Liver (tissue), 9 donors: ENCODE data around the gene ARL11. TPM values are rescaled to one million over a fixed set of nuclear protein-coding genes. Genes with fewer than 3 reads are reported as not detected.

Experiments used
- DNase-seq: peaks from one replicate; pipeline ENCODE4 v3.0.0-alpha.2; 2017; ENCODE audit warnings: low spot score
- H3K27ac ChIP-seq, 2 donors: one replicate each; pipeline ENCODE4 v1.7.0; 2013; ENCODE audit warnings: inconsistent platforms in 2 of 2, low read length in 2 of 2, control low read depth in 1 of 2, low read depth in 1 of 2, mild to moderate bottlenecking in 1 of 2
- H3K27me3 ChIP-seq, 4 donors: one replicate each; pipeline versions ENCODE4 v1.6.1 to v1.7.0; 2013; ENCODE audit warnings: low read length in 3 of 4, inconsistent platforms in 1 of 4, mild to moderate bottlenecking in 1 of 4, moderate library complexity in 1 of 4; ENCODE audit not compliant: control insufficient read depth in 4 of 4, insufficient read depth in 4 of 4
- H3K36me3 ChIP-seq, 4 donors: one replicate each; pipeline versions ENCODE4 v1.6.1 to v1.7.0; 2013; ENCODE audit warnings: low read length in 3 of 4, mild to moderate bottlenecking in 3 of 4, low read depth in 1 of 4, moderate library complexity in 1 of 4; ENCODE audit not compliant: control insufficient read depth in 4 of 4, insufficient read depth in 3 of 4
- H3K4me1 ChIP-seq, 4 donors: one replicate each; pipeline versions ENCODE4 v1.6.1 to v1.7.0; 2013; ENCODE audit warnings: low read length in 3 of 4, mild to moderate bottlenecking in 3 of 4, moderate library complexity in 1 of 4; ENCODE audit not compliant: control insufficient read depth in 4 of 4, insufficient read depth in 4 of 4
- H3K4me3 ChIP-seq, 3 donors: one replicate each; pipeline versions ENCODE4 v1.6.1 to v1.7.0; 2013; ENCODE audit warnings: low read length in 3 of 3, control low read depth in 1 of 3, low read depth in 1 of 3, mild to moderate bottlenecking in 1 of 3
- H3K9ac ChIP-seq, 2 donors: one replicate each; pipeline ENCODE4 v1.7.0; 2013; ENCODE audit warnings: low read length in 2 of 2, mild to moderate bottlenecking in 2 of 2, moderate library complexity in 2 of 2, control low read depth in 1 of 2, low read depth in 1 of 2
- H3K9me3 ChIP-seq, 4 donors: one replicate each; pipeline versions ENCODE4 v1.6.1 to v1.7.0; 2013; ENCODE audit warnings: low read length in 3 of 4; ENCODE audit not compliant: control insufficient read depth in 4 of 4
- EGR1 ChIP-seq, 2 donors: IDR thresholded peaks; 2 replicates each; pipeline ENCODE4 v1.6.1; 2016 to 2018; ENCODE audit warnings: antibody characterized with exemption in 2 of 2, low read depth in 2 of 2
- FOXA1 ChIP-seq: IDR thresholded peaks from 2 replicates; pipeline ENCODE4 v1.6.1; 2016; ENCODE audit warnings: antibody characterized with exemption
- FOXA2 ChIP-seq: IDR thresholded peaks from 2 replicates; pipeline ENCODE4 v1.6.1; 2016; ENCODE audit warnings: antibody characterized with exemption
- GABPA ChIP-seq, 2 donors: IDR thresholded peaks in 1 of 2; conservative IDR thresholded peaks in 1 of 2; 2 replicates each; pipeline ENCODE4 v1.6.1; 2016; ENCODE audit warnings: antibody characterized with exemption in 2 of 2, mild to moderate bottlenecking in 1 of 2, moderate library complexity in 1 of 2
- HNF4A ChIP-seq, 2 donors: conservative IDR thresholded peaks; 2 replicates each; pipeline ENCODE4 v1.6.1; 2016; ENCODE audit warnings: antibody characterized with exemption in 2 of 2, mild to moderate bottlenecking in 2 of 2
- HNF4G ChIP-seq: IDR thresholded peaks from 2 replicates; pipeline ENCODE4 v1.6.1; 2016; ENCODE audit warnings: antibody characterized with exemption
- JUND ChIP-seq, 2 donors: IDR thresholded peaks; 2 replicates each; pipeline ENCODE4 v1.6.1; 2016; ENCODE audit warnings: antibody characterized with exemption in 2 of 2
- RAD21 ChIP-seq, 2 donors: IDR thresholded peaks; 2 replicates each; pipeline ENCODE4 v1.6.1; 2016; ENCODE audit warnings: antibody characterized with exemption in 2 of 2, mild to moderate bottlenecking in 2 of 2
- RXRA ChIP-seq, 2 donors: IDR thresholded peaks; 2 replicates each; pipeline ENCODE4 v1.6.1; 2017 to 2018; ENCODE audit warnings: antibody characterized with exemption in 2 of 2, mild to moderate bottlenecking in 1 of 2
- SP1 ChIP-seq: IDR thresholded peaks from 2 replicates; pipeline ENCODE4 v1.6.1; 2018; ENCODE audit warnings: antibody characterized with exemption, mild to moderate bottlenecking
- TAF1 ChIP-seq: conservative IDR thresholded peaks from 2 replicates; pipeline ENCODE4 v1.6.1; 2016; ENCODE audit warnings: antibody characterized with exemption, mild to moderate bottlenecking
- YY1 ChIP-seq: IDR thresholded peaks from 2 replicates; pipeline ENCODE4 v1.6.1; 2016; ENCODE audit warnings: antibody characterized with exemption, mild to moderate bottlenecking
- WGBS: extraction: QIAGEN DNeasy Blood & Tissue Kit; methylation state at CpG from one replicate; pipeline ENCODE4 v1.1.7; 2013; 5-methylcytosine and 5-hydroxymethylcytosine counted together
- polyA plus RNA-seq, 2 donors: library from polyadenylated mRNA; stranded (reverse) in 1 of 2; unstranded in 1 of 2; fragments of 200-250 nt in 1 of 2; fragments of >200 nt in 1 of 2; fragmentation: Nextera tagmentation in 1 of 2; extraction: Ambion mirVana in 1 of 2; gene quantifications; one replicate each; pipeline versions ENCODE4 v1.2.1 to v1.2.3, GENCODE V29; 2013 to 2015
- total RNA-seq, 2 donors: library from RNA; depleted of rRNA; stranded (reverse); fragments of >200 nt; gene quantifications; one replicate each; pipeline ENCODE4 v1.2.3, GENCODE V29; 2014
- TF ChIP-seq, protein P1 (sequence below): IDR thresholded peaks from 2 replicates; pipeline ENCODE4 v1.6.1; 2016; ENCODE audit warnings: antibody characterized with exemption, mild to moderate bottlenecking
- TF ChIP-seq, protein P2 (sequence below): IDR thresholded peaks from 2 replicates; pipeline ENCODE4 v1.6.1; 2016; ENCODE audit warnings: antibody characterized with exemption
- TF ChIP-seq, protein P3 (sequence below): fragments of 150-350 bp; IDR thresholded peaks from 2 replicates; pipeline ENCODE4 v1.5.1; 2017; ENCODE audit warnings: improper control_type of control experiment, low read depth, low read length; ENCODE audit not compliant: missing input control
- TF ChIP-seq, protein P4 (sequence below): IDR thresholded peaks from 2 replicates; pipeline ENCODE4 v1.6.1; 2016; ENCODE audit warnings: antibody characterized with exemption
- TF ChIP-seq, protein P5 (sequence below): IDR thresholded peaks from 2 replicates; pipeline ENCODE4 v1.6.1; 2016; ENCODE audit warnings: antibody characterized with exemption
- donor health status: healthy.
- donor health status: healthy.
- donor health status: healthy.
- donor health status: healthy.
- donor health status: healthy.

Gene ARL11
- total and polyA plus RNA-seq, 4 donors = 0.11 to 1.5 (median 0.59) TPM

DNA sequence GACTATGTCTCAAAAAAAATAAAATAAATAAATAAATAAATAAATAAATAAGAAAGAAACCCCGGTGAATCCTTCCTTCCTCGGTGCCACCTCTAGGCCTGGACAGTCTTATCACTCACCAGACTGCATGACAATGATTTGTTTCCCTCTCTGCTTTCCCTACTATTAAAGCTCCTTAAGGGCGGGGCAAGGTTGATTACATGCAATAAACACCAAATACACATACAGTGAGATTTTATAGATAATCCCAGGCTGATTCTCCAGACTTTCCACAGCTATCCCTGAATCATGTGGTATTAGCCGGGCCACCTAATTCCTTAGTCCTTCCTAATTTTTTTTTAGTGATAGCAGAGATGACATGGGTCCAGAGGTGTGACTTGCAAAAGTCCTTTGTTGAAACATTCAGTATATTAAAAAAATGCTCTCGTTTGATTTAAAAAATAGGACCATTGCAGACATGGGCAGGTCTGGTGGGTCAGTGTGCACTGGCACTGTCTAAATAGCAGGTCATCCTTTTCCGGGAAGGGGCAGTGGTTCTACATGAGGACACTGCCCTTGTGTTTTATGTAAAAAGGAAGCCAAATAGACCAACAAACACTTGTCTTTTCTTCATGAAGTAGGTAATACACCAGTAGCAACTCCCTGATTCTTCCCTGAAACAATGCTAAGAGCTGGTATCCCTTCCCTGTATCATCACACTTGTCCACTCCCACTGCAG, 48.4 kb downstream of the ARL11 start:
- Histone ChIP-seq H3K27ac (no peak overlapping the region), H3K9me3 (no peaks in the 10 kb centered on the region), H3K4me3 (no peak overlapping the region), H3K4me1 (peaks cover 0 to 10% (median 8%) of the 10 kb centered on the region in 4 donors), H3K36me3 (peaks cover 0 to 7% (median under 1%) of the 10 kb centered on the region in 4 donors), H3K27me3 (no peaks in the 10 kb centered on the region), H3K9ac (no peak overlapping the region)
- 72% methylated on average over 6 of the region's 6 CpGs for WGBS
- TF ChIP-seq, protein P1, sequence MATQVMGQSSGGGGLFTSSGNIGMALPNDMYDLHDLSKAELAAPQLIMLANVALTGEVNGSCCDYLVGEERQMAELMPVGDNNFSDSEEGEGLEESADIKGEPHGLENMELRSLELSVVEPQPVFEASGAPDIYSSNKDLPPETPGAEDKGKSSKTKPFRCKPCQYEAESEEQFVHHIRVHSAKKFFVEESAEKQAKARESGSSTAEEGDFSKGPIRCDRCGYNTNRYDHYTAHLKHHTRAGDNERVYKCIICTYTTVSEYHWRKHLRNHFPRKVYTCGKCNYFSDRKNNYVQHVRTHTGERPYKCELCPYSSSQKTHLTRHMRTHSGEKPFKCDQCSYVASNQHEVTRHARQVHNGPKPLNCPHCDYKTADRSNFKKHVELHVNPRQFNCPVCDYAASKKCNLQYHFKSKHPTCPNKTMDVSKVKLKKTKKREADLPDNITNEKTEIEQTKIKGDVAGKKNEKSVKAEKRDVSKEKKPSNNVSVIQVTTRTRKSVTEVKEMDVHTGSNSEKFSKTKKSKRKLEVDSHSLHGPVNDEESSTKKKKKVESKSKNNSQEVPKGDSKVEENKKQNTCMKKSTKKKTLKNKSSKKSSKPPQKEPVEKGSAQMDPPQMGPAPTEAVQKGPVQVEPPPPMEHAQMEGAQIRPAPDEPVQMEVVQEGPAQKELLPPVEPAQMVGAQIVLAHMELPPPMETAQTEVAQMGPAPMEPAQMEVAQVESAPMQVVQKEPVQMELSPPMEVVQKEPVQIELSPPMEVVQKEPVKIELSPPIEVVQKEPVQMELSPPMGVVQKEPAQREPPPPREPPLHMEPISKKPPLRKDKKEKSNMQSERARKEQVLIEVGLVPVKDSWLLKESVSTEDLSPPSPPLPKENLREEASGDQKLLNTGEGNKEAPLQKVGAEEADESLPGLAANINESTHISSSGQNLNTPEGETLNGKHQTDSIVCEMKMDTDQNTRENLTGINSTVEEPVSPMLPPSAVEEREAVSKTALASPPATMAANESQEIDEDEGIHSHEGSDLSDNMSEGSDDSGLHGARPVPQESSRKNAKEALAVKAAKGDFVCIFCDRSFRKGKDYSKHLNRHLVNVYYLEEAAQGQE = no peak
- peak in 1 of 2 donors; percentile 36 for TF ChIP-seq RXRA (IDR thresholded peaks at IDR 0.05)
- TF ChIP-seq, protein P2, sequence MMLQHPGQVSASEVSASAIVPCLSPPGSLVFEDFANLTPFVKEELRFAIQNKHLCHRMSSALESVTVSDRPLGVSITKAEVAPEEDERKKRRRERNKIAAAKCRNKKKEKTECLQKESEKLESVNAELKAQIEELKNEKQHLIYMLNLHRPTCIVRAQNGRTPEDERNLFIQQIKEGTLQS = no peak
- TF ChIP-seq, protein P3, sequence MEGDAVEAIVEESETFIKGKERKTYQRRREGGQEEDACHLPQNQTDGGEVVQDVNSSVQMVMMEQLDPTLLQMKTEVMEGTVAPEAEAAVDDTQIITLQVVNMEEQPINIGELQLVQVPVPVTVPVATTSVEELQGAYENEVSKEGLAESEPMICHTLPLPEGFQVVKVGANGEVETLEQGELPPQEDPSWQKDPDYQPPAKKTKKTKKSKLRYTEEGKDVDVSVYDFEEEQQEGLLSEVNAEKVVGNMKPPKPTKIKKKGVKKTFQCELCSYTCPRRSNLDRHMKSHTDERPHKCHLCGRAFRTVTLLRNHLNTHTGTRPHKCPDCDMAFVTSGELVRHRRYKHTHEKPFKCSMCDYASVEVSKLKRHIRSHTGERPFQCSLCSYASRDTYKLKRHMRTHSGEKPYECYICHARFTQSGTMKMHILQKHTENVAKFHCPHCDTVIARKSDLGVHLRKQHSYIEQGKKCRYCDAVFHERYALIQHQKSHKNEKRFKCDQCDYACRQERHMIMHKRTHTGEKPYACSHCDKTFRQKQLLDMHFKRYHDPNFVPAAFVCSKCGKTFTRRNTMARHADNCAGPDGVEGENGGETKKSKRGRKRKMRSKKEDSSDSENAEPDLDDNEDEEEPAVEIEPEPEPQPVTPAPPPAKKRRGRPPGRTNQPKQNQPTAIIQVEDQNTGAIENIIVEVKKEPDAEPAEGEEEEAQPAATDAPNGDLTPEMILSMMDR = no peak
- no peak for DNase-seq

DNA sequence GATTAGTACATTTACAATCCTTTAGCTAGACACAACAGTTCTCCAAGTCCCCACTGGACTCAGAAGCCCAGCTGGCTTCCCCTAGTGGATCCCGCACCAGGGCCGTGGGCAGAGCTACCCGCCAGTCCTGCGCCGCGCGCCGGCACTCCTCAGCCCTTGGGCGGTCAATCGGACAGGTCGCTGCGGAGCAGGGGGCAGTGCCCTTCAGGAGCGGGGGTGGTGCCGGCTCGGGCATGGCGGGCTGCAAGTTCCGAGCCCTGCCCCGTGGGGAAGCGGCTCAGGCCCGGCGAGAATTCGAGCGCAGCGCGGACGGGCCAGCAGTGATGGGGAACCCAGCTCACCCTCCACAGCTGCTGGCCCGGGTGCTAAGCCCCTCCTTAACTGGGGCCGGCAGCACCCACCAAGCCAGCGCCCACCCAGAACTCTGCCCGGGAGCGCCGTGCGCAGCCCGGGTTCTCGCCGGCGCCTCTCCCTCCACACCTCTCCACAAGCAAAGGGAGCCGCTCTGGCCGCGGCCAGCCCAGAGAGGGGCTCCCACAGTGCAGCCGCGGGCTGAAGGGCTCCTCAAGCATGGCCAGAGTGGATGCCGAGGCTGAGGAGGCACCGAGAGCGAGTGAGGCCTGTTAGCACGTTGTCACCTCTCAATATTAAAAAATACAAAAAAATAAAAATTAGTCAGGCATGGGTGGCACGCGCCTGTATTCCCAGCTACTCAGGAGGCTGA, 50.0 kb downstream of the ARL11 start:
- Histone ChIP-seq H3K4me1 (peaks cover 0 to 10% (median 8%) of the 10 kb centered on the region in 4 donors), H3K9me3 (no peaks in the 10 kb centered on the region), H3K36me3 (peaks cover 0 to 7% (median under 1%) of the 10 kb centered on the region in 4 donors), H3K27me3 (no peaks in the 10 kb centered on the region), H3K9ac (no peak overlapping the region), H3K27ac (no peak overlapping the region), H3K4me3 (no peak overlapping the region)
- WGBS = 95% methylated on average over 48 of the region's 48 CpGs
- DNase-seq = no peak
- no peak for TF ChIP-seq GABPA (IDR thresholded peaks at IDR 0.05 in 1 of 2, conservative IDR thresholded peaks at IDR 0.05 in 1 of 2)
- no peak for TF ChIP-seq RAD21 (IDR thresholded peaks at IDR 0.05)
- TF ChIP-seq FOXA1 = no peak
- no peak for TF ChIP-seq HNF4A (conservative IDR thresholded peaks at IDR 0.05)
- no peak for TF ChIP-seq JUND (IDR thresholded peaks at IDR 0.05)
- TF ChIP-seq YY1 = no peak
- no peak for TF ChIP-seq TAF1
- TF ChIP-seq RXRA (IDR thresholded peaks at IDR 0.05) = no peak
- TF ChIP-seq SP1 = no peak
- TF ChIP-seq, protein P4, sequence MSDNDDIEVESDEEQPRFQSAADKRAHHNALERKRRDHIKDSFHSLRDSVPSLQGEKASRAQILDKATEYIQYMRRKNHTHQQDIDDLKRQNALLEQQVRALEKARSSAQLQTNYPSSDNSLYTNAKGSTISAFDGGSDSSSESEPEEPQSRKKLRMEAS = no peak
- TF ChIP-seq EGR1 (IDR thresholded peaks at IDR 0.05; ENCODE audit: low read depth in 2 of 2) = no peak
- TF ChIP-seq HNF4G = no peak
- TF ChIP-seq, protein P2 = no peak
- no peak for TF ChIP-seq FOXA2
- TF ChIP-seq, protein P5, sequence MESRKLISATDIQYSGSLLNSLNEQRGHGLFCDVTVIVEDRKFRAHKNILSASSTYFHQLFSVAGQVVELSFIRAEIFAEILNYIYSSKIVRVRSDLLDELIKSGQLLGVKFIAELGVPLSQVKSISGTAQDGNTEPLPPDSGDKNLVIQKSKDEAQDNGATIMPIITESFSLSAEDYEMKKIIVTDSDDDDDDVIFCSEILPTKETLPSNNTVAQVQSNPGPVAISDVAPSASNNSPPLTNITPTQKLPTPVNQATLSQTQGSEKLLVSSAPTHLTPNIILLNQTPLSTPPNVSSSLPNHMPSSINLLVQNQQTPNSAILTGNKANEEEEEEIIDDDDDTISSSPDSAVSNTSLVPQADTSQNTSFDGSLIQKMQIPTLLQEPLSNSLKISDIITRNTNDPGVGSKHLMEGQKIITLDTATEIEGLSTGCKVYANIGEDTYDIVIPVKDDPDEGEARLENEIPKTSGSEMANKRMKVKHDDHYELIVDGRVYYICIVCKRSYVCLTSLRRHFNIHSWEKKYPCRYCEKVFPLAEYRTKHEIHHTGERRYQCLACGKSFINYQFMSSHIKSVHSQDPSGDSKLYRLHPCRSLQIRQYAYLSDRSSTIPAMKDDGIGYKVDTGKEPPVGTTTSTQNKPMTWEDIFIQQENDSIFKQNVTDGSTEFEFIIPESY = no peak
- TF ChIP-seq, protein P1 = no peak
